GM19025 (cell line): ENCODE results near the gene LPA.
"Not testable (repeated sequence)": the region's sequence is repeated elsewhere in the genome, so short reads cannot be mapped to it uniquely, and the experiment has no call there.

Experiments used
- ATAC-seq: cut with Tn5 transposase; IDR thresholded peaks from one replicate; pipeline ENCODE4 v1.9.1; 2021; ENCODE audit warnings: mild to moderate bottlenecking, low read depth, moderate library complexity; ENCODE audit not compliant: unreplicated experiment

Gene LPA, protein sequence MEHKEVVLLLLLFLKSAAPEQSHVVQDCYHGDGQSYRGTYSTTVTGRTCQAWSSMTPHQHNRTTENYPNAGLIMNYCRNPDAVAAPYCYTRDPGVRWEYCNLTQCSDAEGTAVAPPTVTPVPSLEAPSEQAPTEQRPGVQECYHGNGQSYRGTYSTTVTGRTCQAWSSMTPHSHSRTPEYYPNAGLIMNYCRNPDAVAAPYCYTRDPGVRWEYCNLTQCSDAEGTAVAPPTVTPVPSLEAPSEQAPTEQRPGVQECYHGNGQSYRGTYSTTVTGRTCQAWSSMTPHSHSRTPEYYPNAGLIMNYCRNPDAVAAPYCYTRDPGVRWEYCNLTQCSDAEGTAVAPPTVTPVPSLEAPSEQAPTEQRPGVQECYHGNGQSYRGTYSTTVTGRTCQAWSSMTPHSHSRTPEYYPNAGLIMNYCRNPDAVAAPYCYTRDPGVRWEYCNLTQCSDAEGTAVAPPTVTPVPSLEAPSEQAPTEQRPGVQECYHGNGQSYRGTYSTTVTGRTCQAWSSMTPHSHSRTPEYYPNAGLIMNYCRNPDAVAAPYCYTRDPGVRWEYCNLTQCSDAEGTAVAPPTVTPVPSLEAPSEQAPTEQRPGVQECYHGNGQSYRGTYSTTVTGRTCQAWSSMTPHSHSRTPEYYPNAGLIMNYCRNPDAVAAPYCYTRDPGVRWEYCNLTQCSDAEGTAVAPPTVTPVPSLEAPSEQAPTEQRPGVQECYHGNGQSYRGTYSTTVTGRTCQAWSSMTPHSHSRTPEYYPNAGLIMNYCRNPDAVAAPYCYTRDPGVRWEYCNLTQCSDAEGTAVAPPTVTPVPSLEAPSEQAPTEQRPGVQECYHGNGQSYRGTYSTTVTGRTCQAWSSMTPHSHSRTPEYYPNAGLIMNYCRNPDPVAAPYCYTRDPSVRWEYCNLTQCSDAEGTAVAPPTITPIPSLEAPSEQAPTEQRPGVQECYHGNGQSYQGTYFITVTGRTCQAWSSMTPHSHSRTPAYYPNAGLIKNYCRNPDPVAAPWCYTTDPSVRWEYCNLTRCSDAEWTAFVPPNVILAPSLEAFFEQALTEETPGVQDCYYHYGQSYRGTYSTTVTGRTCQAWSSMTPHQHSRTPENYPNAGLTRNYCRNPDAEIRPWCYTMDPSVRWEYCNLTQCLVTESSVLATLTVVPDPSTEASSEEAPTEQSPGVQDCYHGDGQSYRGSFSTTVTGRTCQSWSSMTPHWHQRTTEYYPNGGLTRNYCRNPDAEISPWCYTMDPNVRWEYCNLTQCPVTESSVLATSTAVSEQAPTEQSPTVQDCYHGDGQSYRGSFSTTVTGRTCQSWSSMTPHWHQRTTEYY (N-terminal part only)

GRCh38 chr6:160664198-160664597 lies at the start of gene LPA:
LPA (minus strand) TSS chr6:160664275; CDS start chr6:160664214, 61 bp downstream.
- ATAC-seq = not testable (repeated sequence)

DNA sequence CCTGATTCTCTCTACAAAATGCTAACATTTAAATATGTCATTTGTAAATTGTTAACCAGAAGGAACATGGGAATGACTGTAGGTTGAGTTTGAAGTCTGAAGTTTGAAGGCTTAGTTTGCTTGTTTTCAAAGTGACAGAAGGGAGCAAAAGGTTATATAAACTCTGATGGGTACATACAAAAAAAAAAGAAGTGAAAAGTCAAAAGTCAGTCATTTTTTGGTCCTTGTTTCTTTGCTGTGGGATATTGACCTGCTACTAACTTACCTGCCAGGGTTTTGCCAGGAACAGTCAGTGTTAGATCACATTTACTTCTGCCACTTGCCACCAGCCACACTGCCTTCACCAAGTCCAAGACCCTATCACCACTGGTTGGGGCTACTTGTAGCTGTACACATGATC lies 44.9 kb upstream of the LPA start:
- ATAC-seq = not testable (repeated sequence)

DNA sequence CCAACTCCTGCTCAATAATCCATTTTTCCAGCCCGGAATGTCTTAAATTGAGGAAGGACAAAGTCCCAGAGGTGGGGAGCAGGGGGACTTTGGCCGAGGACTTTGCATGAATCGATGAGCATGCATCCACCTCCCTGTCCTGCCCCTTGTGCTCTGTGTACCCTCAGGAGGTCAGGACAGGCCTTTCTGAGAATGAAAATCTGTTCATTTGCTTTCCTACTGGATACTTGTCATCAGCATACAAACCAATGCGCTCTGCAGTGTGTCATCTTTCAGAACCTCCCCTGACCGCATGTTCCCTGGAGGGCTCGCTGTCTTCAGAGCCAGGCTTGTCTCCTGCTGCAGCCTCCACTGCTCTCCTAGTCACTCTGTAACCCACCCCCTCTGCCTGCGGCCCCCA lies 40.6 kb upstream of the LPA start:
- not testable (repeated sequence) for ATAC-seq

- ATAC-seq = not testable (repeated sequence)
Observed at GRCh38 chr6:160701918-160702680, 38.0 kb upstream of the LPA start, which contains the start of gene PLG. PLG (plus strand) TSS chr6:160702244; CDS start chr6:160702305, 61 bp downstream.

- no peak for ATAC-seq
Observed at GRCh38 chr6:160697826-160698225, 33.8 kb upstream of the LPA start.

- ATAC-seq = not testable (repeated sequence)
Observed at GRCh38 chr6:160696884-160697283, 32.8 kb upstream of the LPA start.

- not testable (repeated sequence) for ATAC-seq
Observed at GRCh38 chr6:160695622-160696021, 31.5 kb upstream of the LPA start.

GRCh38 chr6:160695025-160695424 lies 30.9 kb upstream of the LPA start:
- ATAC-seq = not testable (repeated sequence)

GRCh38 chr6:160692369-160692959 lies 28.4 kb upstream of the LPA start:
- no peak for ATAC-seq

DNA sequence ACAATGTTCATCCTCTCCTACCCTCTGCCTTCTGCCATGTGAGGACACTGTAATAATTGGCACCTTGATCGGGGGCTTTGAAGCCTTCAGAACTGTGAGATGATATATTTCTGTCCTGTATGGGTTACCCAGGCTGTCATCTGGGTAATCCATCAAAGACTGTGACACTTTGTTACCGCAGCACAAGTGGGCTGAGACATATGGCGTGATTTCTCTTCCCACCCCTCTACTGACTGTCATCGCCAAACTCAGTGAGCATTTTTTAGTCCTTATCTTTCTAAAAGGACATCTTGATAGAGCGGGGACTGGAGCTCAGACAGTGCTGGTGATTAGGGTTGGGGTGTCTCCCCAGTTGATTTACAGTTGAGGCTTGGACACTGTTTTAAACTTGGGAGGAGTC lies 27.5 kb upstream of the LPA start:
- no peak for ATAC-seq

DNA sequence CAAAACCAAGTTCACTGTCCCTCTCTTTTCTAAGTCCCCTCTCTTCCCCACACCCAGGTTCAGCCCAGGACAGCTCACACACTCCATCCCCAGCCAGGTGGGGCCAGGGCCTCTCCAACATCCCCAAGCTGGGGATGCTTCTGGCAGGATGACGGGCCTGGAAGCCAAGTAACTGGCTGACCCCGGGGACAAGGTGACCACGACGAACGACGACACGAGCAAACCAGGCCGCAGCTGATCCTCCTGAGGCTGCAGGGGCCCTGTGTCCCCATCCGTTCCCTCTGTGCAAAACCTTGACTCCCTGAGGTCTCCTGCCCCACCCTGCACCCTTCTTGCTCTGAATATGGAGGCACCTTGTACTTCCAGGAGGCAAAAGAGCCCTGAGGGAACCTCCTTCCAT lies 26.4 kb upstream of the LPA start:
- no peak for ATAC-seq

- no peak for ATAC-seq
Observed at GRCh38 chr6:160685762-160686450, 21.8 kb upstream of the LPA start.

GRCh38 chr6:160685101-160685761 lies 21.2 kb upstream of the LPA start:
- ATAC-seq = not testable (repeated sequence)

GRCh38 chr6:160679402-160679769 lies 15.3 kb upstream of the LPA start:
- no peak for ATAC-seq

DNA sequence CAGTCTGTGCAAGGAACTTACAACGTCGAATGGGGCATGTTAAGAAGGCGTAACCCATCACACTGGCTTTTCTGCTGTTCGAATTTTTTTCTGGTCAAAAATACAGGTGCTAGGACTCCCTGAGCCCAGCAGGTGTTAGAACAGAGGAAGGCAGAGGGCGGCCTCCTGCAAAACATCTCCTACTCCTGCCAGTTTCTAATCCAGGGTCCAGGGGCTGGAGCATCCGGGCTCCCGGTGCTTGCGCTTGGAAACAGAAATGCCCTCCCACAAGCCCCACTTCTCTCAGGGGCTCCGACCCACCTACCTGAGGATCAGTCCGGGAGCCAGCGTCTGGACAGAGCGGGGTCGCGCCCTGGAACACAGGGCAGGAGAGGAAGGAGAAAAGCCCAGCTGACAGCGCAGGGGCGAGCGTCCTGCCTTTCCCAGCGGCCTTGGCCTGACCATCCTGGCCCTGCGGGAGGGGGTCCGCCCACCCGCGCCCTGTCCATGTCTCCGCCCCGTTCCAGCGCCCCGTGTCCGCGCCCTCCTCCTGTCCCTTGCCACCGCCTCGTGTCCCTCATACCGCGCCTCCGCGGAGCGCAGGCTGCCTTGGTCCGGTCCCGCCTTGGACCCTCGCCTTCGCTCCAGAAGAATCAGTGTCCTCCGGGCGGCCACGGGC lies 14.8 kb upstream of the LPA start:
- no peak for ATAC-seq

DNA sequence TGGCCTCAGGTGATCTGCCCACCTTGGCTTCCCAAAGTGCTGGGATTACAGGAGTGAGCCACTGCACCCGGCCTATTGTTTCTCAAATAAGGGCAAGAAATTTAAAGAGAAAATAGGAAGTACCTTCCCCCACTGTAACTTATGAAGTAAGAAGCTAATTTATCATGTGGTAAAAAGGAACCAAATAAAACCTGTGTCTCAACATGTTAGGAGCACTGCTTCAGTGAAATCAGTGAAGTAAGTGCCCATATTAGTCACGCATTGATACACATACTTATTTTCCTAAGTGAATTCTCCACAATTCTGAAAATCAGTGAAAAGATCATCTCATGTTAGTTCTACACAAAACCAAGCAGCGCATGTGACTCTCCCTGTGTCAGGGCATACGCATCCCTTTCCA lies 14.2 kb upstream of the LPA start:
- no peak for ATAC-seq

- not testable (repeated sequence) for ATAC-seq
Observed at GRCh38 chr6:160676418-160676817, 12.3 kb upstream of the LPA start.

DNA sequence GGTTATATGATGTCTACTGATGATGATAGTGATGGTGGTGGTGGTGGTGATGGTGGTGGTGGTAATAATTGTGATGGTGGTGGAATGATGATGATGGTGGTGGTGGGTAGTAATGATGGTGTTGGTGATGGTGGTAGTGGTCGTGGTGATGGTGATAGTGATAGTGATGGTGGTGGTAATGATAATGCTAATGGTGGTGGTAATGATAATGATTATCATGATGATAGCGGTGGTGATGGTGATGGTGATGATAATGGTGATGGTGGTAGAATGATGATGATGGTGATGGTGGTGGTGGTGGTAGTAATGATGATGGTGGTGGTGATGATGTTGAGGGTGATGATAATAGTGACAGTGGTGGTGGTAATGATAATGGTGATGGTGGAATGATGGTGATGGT lies 4.5 kb upstream of the LPA start:
- ATAC-seq = no peak
